NCI-H2227 treated with DMSO at 0.1 percent for 48 hours (cell line): Measurements from ENCODE around the gene SNN.

ENCODE experiments used
- DNase-seq: peaks from one replicate; lab custom pipeline; 2025; lab: John Stamatoyannopoulos, UW

The SNN gene

GRCh38 chr16:11699234-11699894, 31.1 kb downstream of the SNN start:
- DNase-seq = no peak

DNA sequence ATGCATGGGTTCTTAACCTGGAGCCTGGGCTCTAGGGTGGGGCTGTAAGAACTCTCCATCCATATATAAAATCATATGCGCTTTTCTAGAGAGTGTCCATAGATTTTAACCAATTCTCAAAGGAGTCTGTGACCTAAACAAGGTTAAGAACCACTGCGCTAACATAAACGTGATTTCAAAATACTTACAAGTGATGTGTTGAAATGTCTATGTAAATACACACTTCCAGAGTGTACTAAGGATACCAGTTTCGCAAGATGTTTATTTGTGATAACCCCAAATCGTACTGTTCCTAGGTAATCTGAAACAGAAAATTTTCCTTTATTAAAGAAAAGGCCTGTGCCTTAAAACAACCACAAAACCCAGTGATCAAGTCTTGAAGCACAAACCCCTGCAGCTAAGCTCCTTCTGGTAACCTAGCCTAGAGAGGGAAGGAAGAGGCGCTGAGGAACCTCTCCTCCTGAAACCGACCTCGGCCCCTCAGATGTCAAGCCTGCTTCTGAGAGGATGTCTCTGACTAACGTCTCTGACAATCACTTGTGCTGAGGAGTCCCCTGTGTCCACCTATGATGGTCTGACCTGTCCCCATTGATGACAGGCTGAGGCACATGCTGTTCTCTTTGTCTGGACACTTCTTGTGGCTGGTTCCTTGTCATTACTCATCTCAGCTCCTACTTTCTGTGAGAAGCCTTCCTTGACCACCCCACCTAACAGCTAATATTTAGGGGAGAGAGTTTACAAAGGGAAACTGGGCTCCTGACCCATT, 32.2 kb downstream of the SNN start:
- DNase-seq = no peak

DNA sequence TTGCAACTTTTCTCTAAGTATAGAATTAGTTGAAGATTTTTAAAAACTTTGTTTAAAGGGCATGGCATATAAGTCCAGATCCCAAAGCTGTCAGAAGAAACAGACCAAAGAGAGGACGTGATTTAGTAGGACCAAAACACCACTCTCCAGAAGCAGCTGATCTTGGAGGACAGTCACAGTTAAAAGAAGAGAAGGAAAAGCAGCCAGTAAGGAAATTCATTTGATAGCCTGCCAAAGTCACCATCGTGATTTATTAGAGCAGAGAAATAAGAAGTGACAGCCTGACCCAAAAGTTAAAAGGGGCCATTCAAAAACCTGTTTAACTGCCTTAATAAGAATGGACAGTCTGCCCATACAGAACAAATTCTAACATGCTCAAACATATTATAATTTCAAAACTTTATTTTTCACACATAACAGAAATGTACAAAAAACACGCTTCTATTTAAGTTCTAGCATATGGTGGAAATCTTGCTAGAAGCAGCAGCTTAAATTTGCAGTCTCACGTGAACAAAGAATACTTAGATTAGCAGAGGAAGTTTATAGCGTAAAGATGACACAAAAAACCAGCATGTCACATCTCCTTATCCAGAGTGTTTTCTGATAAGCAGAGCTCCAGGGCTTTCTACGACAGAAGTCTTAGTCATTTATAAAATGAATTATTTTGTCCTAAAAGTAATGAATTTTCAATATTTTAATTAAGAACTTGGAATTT, 37.2 kb downstream of the SNN start:
- DNase-seq = no peak

- DNase-seq = no peak
Measured at GRCh38 chr16:11706180-11706742, 38.0 kb downstream of the SNN start.

DNA sequence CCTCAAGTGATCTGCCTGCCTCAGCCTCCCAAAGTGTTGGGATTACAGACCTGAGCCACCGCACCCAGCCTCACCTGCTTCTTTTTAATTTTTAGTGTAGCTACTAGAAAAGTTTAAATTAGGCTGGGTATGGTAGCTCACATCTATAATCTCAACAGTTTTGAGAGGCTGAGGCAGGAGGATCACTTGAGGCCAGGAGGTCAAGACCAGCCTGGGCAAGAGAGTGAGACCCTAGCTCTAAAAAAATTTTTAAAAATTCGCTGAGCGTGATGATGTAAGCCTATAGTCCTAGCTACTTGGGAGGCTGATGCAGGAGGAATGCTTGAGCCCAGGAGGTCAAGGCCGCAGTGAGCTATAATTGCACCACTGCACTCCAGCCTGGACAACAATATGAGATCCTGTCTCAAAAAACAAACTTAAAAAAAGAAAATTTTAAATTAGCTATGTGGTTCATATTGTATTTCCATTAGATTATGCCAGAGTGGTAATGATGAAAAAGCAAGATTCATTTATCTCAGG, 39.5 kb downstream of the SNN start:
- DNase-seq = no peak

GRCh38 chr16:11708421-11708820, 40.2 kb downstream of the SNN start:
- no peak for DNase-seq

DNA sequence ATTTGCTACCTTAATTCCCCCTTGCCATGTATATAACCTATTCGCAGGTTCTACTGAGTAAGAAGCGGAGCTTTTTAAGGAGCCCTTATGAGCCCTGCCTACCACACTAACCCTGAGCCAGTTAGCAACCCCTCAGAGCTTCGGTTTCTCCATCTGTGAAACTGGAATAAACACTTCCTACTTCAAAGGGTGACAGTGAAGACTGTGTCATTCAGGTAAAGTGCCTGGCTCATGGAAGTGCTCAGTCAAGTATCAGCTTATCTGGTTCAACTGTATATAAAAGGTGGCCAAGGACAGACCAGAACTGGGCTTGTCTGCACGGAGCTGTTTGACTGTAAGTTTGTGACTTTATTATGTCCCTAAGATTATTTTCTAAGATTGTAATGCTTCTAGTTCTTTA, 43.4 kb downstream of the SNN start:
- no peak for DNase-seq

GRCh38 chr16:11712122-11712521, 43.9 kb downstream of the SNN start:
- no peak for DNase-seq

GRCh38 chr16:11715246-11715947, 47.1 kb downstream of the SNN start:
- no peak for DNase-seq

DNA sequence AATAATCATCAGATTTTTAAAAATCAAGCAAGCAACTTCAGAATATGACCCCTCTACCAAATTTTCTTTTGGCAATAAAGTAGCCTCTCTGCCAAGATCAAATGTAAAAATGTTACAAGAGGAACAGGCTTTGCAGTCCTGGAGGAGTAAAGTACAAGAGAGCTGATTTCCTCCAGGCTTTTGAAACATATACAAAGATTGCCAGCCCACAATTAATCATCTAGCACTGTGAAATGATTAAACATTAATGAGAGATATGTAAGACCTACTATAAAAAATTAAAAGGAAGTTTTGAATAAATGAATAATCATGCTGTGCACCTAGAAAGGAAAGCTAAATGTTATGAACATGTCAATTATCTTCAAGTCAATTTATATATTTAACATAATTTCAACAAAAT, 48.1 kb downstream of the SNN start:
- no peak for DNase-seq

DNA sequence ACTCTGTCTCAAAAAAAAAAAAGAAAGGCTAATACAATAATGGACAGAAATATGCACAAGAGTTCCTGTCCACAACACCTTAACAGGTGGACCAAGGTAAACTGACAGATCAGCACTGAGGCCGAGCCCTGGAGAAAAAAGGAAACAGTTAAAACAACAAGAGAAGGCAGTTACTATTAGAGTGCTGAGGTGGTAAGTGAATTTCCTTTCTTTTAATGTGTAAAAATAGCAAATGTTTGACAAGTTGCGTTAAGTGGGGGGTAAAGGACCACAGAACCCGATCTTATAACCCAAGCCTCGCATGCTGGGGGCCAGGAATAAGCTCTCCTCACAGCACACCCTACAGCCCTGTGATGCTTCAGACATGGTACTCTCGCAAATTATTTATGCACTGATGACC, 49.6 kb downstream of the SNN start:
- no peak for DNase-seq

- no peak for DNase-seq
Measured at GRCh38 chr16:11719171-11719570, 50.9 kb downstream of the SNN start.

DNA sequence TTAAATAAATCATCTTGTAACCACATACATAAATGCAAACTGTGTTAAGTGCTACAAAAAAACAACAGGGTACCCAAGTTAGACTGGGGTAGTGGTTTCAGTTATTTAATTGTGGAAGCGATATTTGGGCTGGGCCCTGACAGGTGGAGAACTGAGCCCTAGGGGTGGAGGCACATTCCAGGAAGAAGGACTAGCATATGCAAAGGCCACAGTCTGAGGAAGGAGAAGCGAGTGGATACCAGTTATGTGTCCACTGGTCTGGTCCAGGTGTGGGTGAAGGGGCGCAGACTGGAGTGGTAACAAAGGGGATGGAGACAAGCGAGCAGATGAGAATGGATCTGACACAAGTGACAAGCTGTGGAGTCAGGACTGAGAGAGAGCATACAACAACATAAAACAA, 51.5 kb downstream of the SNN start:
- DNase-seq = no peak

GRCh38 chr16:11721781-11722467, 53.7 kb downstream of the SNN start:
- no peak for DNase-seq

- no peak for DNase-seq
Measured at GRCh38 chr16:11722468-11722808, 54.2 kb downstream of the SNN start.

DNA sequence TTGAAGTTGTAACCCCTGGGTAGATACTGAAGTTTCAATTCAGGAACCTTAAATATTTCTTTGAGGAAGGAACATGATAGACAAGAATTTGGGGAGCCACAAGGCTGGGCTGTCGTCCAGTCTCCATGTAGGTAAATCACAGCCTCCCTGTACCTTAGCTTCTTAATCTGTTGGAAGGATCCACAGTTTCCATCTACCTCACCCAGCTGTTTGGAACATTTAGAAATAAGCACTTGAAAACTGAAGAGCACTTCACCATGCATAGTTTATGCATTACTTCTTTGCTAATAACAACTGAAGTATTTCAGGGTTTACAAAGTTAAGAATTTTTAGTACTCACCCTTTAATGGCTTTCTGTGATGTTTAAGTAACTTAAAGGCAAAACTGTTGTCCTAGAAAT, 57.2 kb downstream of the SNN start:
- DNase-seq = no peak

DNA sequence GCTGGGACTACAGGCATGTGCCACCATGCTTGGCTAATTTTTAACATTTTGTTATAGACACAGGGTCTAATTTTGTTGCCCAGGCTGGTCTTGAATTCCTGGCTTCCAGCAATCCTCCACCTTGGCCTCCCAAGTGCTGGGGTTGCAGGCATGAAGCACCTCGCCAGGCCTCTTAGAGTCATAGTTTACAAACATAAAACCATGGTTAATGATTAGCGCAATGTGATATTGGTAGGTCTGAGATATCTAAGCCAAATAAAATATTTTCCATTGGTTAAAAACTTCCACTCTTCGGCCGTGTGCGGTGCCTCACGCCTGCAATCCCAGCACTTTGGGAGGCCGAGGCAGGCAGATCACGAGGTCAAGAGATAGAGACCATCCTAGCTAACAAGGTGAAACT, 57.8 kb downstream of the SNN start:
- DNase-seq = no peak

- DNase-seq = no peak
Measured at GRCh38 chr16:11727796-11728543, 59.7 kb downstream of the SNN start.
